ENCODE results near the gene SLC16A2.

DNA sequence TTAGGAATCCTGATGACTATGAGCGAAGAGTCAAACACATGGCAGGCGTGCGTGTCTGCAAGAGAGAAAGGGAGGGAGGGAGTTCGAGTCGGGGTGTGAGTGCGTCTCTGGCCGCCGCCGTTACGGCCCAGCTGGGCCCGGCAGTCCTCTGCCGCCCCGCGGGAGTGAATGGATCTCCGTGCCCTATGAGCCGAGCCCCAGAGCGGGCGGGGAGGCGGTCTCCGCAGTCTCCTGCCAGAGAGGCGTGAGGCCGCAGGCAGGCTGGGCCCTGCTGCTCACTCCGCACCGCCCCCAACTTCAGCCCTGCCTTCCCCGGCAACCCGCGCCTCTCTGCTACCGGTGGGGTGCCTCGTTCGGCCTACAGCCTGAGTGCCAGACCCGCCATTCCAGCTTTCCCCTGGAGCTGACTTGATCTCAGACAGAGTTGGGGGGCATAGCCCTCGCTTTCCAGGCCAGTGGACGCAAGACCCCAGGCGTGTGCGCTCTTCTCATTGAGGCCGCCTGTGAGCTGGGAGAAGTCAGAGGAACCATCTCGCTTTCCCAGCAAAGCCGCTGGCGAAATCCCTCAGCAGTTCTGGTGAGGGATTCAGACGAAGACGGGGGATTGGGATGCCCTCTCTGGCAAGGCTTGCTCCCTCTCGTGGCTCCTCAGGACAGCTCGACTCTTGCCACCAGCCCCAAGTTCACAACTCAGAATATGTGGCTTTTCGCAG, 1.4 kb downstream of the SLC16A2 start:
- TF ChIP-seq YY1 (IDR thresholded peaks at IDR 0.05; ENCODE audit: insufficient read depth, insufficient read length): no peak
- TF ChIP-seq ZNF274 (IDR thresholded peaks at IDR 0.05; ENCODE audit: low read depth, low read length): no peak
